Mucosa of descending colon (tissue), 3 donors: ENCODE measurements around the gene ADCYAP1R1. TPM values are rescaled to one million over a fixed set of nuclear protein-coding genes. Genes with fewer than 3 reads are reported as not detected.
"Not testable (repeated sequence)": the region's sequence is repeated elsewhere in the genome, so short reads cannot be mapped to it uniquely, and the experiment has no call there.

Source experiments
- ATAC-seq: fragments of 200-7000 bp; cut with Tn5 transposase; one replicate; pipeline ENCODE4 v1.9.1; 2020; ENCODE audit warnings: mild to moderate bottlenecking, moderate library complexity
- DNase-seq, 3 donors: peaks; one replicate each; pipeline ENCODE4 v3.0.0-alpha.2; 2020
- H3K36me3 ChIP-seq: fragments of 200-600 bp; one replicate; pipeline ENCODE4 v1.8.0; 2021; ENCODE audit warnings: low read depth, mild to moderate bottlenecking
- H3K4me1 ChIP-seq: fragments of 200-600 bp; one replicate; pipeline ENCODE4 v1.8.0; 2021; ENCODE audit warnings: low read depth, mild to moderate bottlenecking
- H3K4me3 ChIP-seq: fragments of 200-600 bp; one replicate; pipeline ENCODE4 v1.8.0; 2021; ENCODE audit warnings: mild to moderate bottlenecking
- H3K9me3 ChIP-seq: fragments of 200-600 bp; one replicate; pipeline ENCODE4 v1.8.0; 2021; ENCODE audit warnings: mild to moderate bottlenecking
- intact Hi-C, 2 donors: fragments of 100-400 bp; cut with DNase I in 1 of 2; cut with micrococcal nuclease in 1 of 2; formaldehyde crosslinking; loops; one replicate each; pipeline versions ENCODE4 v1.11.0 to v1.11.1; 2022; cut with DNase I, micrococcal nuclease
- total RNA-seq, 3 donors: library from RNA; stranded (reverse); fragmentation: NEBNext Ultra II Directional in 2 of 3; extraction: Animal tissue kit (Norgen Biotek cat#: 25700) in 2 of 3; gene quantifications; one replicate each; pipeline versions ENCODE4 v1.2.1 to v1.2.4, GENCODE V29; 2021 to 2023
- TF ChIP-seq, protein P1 (sequence below): fragments of 200-600 bp; IDR thresholded peaks from one replicate; pipeline ENCODE4 v1.8.0; 2022; ENCODE audit warnings: antibody characterized with exemption, mild to moderate bottlenecking
- donor health status: DM: no; HTN: no; CAD: no; lungs with moderate emphysema.
- donor health status: DM: no; HTN: no; CAD: no.
- donor health status: DM: no; HTN: yes; CAD: no.

The ADCYAP1R1 gene
- total RNA-seq, 3 donors from 2014 or later: 0.26 to 15.0 (median 2.2) TPM

DNA sequence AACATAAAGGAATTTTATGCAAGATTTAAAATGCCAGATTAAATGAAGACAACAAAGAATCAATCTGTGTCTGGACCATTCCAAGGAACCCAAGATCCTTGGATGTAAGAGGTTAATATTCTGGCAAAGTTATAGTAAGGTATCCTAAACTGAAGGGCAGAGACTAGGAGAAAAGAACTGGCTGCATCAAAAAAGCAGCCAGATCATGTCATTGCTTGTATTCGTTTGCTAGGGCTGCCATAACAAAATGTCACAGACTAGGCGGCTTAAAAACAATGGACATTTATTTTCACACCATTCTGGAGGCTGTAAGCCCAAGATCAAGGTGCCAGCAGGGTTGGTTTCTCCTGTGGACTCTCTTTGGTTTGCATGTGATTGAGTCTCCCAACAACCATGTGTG is 99.7 kb downstream of the ADCYAP1R1 start:
- DNase-seq: no peak
- H3K4me1 ChIP-seq: no peaks in the 10 kb centered on the region
- no peaks in the 10 kb centered on the region for H3K9me3 ChIP-seq
- intact Hi-C loops: no loop called here
- no peak for ATAC-seq
- H3K4me3 ChIP-seq: no peak overlapping the region
- TF ChIP-seq, protein P1, sequence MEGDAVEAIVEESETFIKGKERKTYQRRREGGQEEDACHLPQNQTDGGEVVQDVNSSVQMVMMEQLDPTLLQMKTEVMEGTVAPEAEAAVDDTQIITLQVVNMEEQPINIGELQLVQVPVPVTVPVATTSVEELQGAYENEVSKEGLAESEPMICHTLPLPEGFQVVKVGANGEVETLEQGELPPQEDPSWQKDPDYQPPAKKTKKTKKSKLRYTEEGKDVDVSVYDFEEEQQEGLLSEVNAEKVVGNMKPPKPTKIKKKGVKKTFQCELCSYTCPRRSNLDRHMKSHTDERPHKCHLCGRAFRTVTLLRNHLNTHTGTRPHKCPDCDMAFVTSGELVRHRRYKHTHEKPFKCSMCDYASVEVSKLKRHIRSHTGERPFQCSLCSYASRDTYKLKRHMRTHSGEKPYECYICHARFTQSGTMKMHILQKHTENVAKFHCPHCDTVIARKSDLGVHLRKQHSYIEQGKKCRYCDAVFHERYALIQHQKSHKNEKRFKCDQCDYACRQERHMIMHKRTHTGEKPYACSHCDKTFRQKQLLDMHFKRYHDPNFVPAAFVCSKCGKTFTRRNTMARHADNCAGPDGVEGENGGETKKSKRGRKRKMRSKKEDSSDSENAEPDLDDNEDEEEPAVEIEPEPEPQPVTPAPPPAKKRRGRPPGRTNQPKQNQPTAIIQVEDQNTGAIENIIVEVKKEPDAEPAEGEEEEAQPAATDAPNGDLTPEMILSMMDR: no peak
- H3K36me3 ChIP-seq: no peaks in the 10 kb centered on the region

- H3K36me3 ChIP-seq, ATAC-seq, DNase-seq, intact Hi-C loops, H3K9me3 ChIP-seq, H3K4me1 ChIP-seq, H3K4me3 ChIP-seq: not testable (repeated sequence)
Measured at GRCh38 chr7:31153318-31153717, 101.2 kb downstream of the ADCYAP1R1 start.

DNA sequence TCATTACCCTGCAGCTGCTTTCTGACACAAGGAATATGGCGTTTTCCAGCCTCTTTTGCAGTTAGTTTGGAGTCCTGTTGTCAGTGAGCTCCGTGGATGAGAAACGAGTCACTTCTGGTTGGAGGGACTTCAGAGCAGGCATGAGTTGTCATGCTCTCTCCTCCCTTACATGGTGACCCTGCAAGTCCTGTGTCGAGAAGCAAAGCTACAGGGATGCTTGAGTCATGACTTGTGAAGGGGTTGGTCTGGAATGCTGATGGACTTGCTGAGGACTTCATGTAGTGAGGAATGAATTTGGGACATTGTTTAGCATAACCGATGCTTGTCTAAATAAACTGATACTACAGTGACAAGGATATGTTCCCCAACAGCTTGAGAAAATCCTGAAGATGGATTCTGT is 108.8 kb downstream of the ADCYAP1R1 start:
- Histone ChIP-seq H3K4me3 (no peak overlapping the region), H3K9me3 (no peaks in the 10 kb centered on the region), H3K4me1 (no peaks in the 10 kb centered on the region), H3K36me3 (no peaks in the 10 kb centered on the region)
- ATAC-seq (no peak), DNase-seq (no peak)
- intact Hi-C loops: no loop called here
- TF ChIP-seq, protein P1: no peak

Other genes starting within 250 kb of the ADCYAP1R1 start
- 10 to 100 TPM; 43.0 to 89.6 (median 48.1) TPM for gene AQP1, start 140.5 kb upstream of the ADCYAP1R1 start, total RNA-seq
- not detected for gene GHRHR, start 88.4 kb upstream of the ADCYAP1R1 start, total RNA-seq